ENCODE results near the gene DDX25.
A peak's percentile ranks its signal among the peaks of the same experiment; 100 is the strongest.
"Not testable (repeated sequence)": the region's sequence is repeated elsewhere in the genome, so short reads cannot be mapped to it uniquely, and the experiment has no call there.

Gene DDX25

GRCh38 chr11:125910226-125910849 is 6.0 kb downstream of the DDX25 start:
- no peak for DNase-seq

- DNase-seq: not testable (repeated sequence)
Measured at GRCh38 chr11:125914601-125915000, 10.3 kb downstream of the DDX25 start.

DNA sequence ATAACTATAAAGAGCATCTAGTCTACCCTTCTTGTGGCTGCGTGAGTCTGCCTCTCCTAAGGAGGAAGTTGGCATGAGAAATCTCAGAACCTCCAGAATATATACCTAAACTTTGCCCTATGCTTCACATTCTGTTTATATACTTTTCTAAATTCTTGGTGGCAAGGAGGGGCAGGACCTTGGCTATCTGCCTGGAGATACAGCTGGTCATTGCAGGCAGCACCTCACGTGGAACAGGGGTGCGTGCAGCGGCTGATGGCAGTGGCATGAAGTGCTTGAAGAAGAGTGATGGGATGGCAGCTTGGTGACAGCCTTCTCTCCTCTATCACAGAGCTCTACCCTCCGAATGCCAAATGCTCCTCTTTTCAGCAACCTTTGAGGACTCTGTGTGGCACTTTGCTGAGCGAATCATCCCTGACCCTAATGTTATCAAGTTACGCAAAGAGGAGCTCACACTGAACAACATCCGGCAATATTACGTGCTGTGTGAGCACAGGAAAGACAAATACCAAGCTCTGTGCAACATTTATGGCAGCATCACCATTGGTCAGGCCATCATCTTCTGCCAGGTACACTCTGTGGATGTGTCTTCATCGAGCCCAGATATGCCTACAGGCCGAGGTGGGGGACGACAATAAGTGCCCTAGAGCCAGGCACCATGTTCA is 12.5 kb downstream of the DDX25 start:
- no peak for DNase-seq

DNA sequence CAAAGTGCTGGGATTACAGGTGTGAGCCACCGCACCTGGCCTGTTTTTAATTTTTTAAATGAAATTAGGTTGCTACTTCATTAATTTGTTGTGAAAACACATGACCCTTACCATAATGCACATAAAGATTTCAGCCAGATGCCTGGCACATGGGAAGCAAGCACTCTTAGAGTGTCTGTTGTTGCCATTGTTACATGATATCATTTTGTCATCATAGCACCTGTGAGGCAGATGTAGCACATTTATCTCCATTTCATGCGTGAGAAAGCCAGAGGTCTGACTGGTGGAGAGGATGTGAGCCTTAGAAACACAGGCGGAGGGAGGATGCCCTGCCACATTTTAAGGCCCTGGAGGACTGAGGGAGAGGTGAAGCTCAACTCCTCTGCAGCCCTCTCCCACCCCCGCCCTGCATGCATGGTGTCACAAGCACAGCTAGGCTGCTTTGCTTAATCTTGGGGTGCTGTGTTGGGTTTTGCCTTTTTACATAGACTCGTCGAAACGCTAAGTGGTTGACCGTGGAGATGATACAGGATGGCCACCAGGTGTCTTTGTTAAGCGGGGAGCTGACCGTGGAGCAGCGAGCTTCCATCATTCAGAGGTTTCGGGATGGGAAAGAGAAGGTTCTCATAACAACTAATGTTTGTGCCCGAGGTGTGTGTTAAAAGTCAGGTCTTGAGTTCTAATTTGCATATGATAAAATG is 14.0 kb downstream of the DDX25 start:
- DNase-seq: no peak

DNA sequence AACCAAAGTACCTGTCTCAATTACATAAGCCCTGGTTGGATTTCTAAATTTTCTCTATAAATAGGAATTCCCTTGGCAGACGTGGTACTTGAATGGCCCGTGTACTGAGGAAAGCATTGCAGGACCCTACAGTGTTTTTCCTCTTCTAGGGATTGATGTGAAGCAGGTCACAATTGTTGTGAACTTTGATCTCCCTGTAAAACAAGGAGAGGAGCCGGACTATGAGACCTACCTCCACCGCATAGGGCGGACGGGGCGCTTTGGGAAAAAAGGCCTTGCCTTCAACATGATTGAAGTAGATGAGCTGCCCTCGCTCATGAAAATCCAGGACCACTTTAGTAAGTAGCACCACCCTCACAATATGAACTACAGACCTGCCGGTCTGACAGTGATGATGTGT is 16.7 kb downstream of the DDX25 start:
- no peak for DNase-seq

DNA sequence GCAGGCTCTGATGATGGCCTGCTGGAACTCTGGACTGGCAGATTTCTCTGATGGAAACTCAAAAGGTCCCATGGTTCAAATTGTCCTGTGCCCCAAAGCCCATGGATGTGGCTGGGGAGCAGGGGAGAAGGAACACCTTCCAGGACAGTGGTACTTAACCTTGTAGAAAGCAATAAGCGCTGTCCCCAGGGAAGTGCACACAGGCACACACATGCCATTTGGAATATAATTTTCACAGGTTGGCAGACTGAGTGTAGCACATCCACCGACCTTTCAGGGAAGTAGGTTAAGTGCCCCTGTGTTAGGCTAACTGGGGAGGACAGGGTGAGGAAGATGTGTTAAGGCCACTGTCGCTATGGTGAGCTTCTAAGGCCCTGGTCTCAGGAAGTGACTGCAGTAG is 17.8 kb downstream of the DDX25 start:
- no peak for DNase-seq

GRCh38 chr11:125923012-125923579 is 18.8 kb downstream of the DDX25 start:
- DNase-seq: peak; percentile 30

- DNase-seq: no peak
Measured at GRCh38 chr11:125923633-125924032, 19.3 kb downstream of the DDX25 start.

GRCh38 chr11:125924384-125925007 is 20.2 kb downstream of the DDX25 start:
- DNase-seq: no peak

GRCh38 chr11:125925247-125925740 is 21.0 kb downstream of the DDX25 start:
- no peak for DNase-seq

- DNase-seq: no peak
Measured at GRCh38 chr11:125925804-125926203, 21.5 kb downstream of the DDX25 start.

GRCh38 chr11:125926682-125927081 is 22.4 kb downstream of the DDX25 start:
- DNase-seq: no peak

DNA sequence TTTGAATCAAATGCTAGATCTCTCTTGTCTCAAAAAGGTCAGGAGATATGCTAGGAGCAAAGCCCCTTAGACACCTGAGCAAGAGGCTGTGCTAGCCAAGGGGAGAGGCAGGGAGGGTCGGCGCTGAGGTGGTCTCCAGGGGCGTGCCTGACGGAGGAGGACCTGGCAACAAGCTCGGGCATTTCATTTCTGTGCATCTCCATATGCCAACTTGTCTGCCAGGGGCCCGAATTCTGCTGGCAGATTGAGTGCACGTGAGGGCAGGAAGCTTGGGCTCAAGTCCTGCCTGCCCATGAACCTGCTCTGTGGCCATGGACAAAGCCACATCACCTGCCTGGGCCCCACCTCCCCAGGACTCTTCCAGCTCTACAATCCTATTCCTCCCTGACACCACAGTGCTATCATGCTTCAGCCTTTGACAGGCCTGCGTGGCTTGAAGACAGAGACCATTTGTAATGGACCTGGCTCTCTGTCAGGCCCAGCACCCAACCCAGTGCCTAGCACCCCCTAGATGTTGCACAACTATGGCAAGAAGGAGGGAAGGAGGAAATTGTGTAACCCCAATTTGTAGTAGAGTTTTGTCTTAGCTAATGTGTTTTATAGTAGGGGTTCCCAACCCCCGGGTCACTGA is 25.3 kb downstream of the DDX25 start:
- no peak for DNase-seq

DNA sequence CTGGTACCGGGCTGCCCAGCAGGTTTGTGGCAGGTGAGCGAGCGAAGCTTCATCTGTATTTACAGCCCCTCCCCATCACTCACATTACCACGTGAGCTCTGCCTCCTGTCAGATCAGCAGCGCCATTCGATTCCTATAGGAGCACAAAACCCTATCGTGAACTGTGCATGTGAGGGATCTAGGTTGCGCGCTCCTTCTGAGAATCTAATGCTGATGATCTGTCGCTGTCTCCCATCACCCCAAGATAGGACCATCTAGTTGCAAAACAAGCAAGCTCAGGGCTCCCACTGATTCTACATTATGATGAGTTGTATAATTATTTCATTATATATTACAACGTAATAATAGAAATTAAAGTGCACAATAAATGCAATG is 25.8 kb downstream of the DDX25 start:
- no peak for DNase-seq

DNA sequence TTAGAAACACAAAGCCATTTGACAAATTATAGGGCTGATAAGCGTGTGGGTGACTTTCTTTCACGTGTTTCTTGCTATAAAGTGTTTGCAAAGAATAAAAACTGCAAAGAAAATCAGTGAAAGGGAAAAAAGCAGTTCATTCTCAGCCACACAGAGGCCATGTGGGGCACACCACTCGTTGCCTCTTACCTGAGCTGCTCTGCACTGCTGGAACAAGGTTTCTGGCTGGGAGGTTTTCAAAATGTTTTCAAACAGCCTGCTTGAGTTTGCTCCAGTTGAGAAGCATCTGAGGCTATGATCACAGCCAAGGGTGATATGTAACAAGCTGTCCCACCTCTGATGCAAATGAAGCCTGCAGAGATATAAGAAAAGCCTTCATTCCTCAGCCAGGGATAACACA is 26.8 kb downstream of the DDX25 start:
- DNase-seq: no peak

DNA sequence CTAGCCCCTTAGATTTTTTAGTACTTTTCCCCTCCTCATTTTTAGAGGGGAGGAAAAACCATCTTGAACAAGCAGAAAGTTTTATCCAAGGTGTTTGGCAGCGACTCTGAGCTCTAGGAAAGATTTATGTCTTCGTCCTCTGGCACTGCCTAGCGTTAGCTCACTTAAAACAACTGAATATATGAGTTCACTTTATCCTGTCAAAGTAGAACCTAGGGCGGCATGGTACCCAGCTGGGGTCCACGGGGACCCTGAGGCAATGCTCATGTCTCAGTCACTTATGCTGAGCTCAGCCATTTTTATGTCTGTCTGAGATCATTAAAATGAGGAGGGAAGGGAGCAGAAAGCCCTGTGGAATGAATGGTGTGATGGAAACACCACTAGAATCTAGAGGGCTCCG is 27.4 kb downstream of the DDX25 start:
- no peak for DNase-seq

DNA sequence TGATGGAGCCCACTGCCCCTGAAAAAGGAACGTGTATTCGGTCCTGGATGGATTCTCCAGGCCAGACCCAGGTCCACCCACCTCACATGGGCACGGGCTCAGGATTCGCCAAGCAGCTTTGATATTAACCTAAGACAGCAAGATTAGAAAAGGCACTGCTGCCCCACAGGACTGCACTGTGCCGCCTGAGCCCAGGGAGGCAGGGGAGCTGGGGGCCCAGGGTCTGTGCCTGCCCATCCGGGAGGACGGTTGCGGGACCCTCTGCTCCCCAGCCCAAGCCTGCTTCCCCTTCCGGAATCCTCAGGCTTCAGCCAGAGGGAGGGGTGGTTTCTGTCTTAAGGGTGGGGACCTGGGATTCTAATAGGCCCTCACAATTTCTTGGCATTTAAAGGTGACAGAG is 28.0 kb downstream of the DDX25 start:
- DNase-seq: no peak

DNA sequence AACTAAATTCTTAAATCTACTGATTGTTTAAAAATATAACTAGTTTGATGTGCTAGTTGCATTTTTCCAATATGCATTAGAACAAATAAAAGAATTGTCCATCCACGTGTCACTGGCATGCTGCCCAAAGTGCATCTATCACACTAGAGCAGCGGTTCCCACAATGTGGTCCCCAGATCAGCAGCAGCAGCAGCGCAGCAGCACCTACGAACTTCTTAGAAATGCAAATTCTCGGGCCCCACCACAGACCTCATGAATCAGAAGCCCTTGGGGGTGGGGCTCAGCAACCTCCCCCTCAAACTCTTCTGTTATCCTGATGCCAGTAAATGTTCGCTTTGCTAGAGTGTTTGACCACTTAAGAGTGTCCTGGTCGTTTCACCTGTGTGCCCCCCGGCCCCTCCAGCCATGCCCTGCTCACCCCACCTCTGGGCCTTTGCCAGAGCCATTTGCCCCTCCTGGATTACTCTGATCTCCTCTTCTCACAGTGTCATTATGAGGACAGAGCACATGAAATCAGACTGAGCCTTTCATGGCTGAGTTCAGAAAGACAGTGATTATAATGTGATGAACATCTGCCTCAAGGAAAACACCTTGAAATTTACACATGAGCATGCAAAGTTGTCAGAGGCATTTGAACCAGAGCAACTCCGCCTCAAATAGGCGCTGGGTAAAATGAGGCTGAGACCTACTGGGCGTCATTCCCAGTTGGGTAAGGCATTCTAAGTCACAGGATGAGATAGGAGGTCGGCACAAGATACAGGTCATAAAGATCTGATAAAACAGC is 28.9 kb downstream of the DDX25 start:
- DNase-seq: no peak

- DNase-seq: no peak
Measured at GRCh38 chr11:125934473-125934872, 30.2 kb downstream of the DDX25 start.

DNA sequence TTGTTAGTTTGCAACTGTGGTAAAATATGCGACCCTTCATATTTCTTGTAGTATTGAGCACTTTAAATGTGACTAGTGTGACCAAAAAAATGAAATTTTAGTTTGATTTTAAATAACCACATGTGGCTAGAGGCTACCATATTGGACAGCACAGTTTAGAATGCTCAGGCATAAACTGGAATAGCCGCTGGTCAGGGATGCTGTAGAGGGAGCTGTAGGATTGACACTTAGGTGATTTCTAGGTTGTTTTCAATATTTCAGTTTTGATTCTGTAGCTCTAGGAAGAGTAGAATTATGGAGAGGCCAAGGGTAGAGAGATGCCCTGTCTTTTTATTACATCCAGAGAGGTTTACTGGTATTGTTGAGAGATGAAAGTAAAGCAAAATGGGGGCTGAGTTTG is 30.7 kb downstream of the DDX25 start:
- DNase-seq: no peak

GRCh38 chr11:125935618-125936199 is 31.4 kb downstream of the DDX25 start:
- no peak for DNase-seq

DNA sequence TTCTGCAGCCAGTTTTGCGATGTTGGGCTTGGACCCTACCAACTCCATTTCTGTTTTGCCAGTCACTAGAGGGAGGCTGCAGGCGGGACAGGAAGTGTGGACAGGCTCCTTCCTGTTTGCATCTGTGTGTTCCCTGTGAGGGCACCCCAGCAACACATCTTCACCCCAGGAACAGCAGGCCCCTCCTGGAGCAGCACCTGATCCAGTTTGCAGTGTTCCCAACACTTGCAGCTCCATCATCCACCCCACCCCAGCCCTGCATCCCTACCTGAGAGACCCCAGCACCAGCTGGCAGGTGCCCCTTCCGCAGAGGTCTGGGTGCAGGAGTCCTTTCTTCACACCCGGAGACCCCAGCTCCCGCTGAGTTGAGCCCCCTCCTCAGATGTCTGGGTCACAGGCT is 34.1 kb downstream of the DDX25 start:
- DNase-seq: no peak
